ENCODE measurements around the gene CAPN15. TPM values are rescaled to one million over a fixed set of nuclear protein-coding genes. Genes with fewer than 3 reads are reported as not detected.
"Not testable (repeated sequence)": the region's sequence is repeated elsewhere in the genome, so short reads cannot be mapped to it uniquely, and the experiment has no call there.

CAPN15 gene
- total RNA-seq, 1 donor from 2014 or later = 39.9 TPM

DNA sequence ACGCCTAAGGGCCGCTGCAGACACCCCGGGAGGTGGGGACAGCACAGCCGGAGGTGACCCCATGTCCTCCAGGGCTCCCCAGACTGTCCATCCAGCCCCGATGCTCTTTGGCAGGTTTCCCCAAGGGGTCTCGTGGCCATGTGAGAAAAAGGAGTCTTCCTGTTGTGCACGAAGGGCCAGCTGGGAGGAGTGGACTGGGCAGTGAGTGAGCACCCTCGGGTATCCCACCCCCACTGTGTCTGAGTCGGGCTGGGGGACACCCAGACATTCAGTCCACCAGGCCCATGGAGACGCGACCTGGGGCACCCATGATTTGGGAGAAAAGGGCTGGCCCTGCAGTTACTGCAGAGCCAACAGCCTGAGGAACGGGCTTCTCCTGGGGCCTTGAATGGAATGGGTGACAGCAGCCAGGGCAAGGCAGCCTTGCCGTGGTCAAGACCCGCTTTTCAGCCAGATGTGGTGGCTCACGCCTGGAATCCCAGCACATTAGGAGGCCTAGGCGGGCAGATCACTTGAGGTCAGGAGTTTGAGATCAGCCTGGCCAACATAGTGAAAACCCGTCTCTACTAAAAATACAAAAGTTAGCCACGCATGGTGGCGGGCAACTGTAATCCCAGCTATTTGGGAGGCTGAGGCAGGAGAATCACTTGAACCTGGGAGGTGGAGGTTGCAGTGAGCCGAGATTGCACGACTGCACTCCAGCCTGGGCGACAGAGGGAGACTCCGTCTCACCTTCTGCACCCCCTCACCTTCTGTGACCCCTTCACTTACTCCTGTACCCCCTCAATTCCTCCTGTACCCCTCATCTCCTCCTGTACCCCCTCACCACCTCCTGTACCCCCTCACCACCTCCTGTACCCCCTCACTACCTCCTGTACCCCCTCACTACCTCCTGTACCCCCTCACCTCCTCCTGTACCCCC lies 24.1 kb upstream of the CAPN15 start:
- peaks cover 10% of the 10 kb centered on the region for H3K36me3 Mint-ChIP-seq (ENCODE audit: unreplicated experiment)
- peaks cover 3% of the 10 kb centered on the region for H3K4me1 Mint-ChIP-seq (ENCODE audit: unreplicated experiment)
- no peaks in the 10 kb centered on the region for H3K27me3 Mint-ChIP-seq (ENCODE audit: unreplicated experiment)
- DNase-seq (ENCODE audit: extremely low spot score, unreplicated experiment) = no peak
- H3K4me3 Mint-ChIP-seq (ENCODE audit: unreplicated experiment) = no peak overlapping the region
- TF ChIP-seq, protein P1, sequence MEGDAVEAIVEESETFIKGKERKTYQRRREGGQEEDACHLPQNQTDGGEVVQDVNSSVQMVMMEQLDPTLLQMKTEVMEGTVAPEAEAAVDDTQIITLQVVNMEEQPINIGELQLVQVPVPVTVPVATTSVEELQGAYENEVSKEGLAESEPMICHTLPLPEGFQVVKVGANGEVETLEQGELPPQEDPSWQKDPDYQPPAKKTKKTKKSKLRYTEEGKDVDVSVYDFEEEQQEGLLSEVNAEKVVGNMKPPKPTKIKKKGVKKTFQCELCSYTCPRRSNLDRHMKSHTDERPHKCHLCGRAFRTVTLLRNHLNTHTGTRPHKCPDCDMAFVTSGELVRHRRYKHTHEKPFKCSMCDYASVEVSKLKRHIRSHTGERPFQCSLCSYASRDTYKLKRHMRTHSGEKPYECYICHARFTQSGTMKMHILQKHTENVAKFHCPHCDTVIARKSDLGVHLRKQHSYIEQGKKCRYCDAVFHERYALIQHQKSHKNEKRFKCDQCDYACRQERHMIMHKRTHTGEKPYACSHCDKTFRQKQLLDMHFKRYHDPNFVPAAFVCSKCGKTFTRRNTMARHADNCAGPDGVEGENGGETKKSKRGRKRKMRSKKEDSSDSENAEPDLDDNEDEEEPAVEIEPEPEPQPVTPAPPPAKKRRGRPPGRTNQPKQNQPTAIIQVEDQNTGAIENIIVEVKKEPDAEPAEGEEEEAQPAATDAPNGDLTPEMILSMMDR (IDR thresholded peaks at IDR 0.05) = no peak
- H3K27ac Mint-ChIP-seq (ENCODE audit: unreplicated experiment) = no peak overlapping the region
- no peaks in the 10 kb centered on the region for H3K9me3 Mint-ChIP-seq (ENCODE audit: unreplicated experiment)

DNA sequence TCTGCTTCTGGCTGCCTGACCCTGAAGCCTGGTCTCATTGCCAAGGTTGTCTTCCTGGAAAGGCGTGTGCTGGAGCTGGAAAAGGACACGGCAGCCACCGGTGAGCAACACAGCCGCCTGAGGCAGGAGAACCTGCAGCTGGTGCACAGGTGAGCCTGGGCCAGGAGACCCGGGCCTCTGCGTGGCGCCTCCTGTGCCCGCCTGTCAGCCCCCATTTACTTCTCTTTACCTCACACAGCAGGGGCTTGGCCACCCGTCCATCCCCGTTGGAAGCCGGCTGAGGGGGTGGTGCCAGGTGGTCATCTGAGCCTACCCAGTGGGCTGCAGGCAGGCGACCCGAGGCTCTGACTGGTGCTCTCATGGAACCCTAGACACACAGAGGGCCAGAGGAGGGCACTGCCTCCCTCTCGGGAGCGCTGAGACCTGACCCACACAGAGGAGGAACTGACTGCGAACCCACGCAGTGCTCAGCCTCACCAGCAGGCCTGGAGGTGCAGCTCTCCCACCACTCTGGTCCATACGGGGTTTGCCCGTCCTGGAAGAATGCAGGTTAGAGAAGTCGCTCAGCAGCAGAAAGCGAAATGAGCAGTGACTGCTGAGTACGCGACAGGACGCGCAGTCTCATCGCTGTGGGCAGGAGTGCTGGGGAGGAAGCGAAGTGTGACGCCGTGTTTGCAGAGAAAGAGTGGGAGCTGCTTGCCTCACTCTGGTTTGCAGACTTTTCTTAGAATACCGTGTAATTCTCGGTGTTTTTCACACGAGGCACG lies 21.9 kb upstream of the CAPN15 start:
- TF ChIP-seq, protein P1 (IDR thresholded peaks at IDR 0.05) = no peak
- no peak for DNase-seq (ENCODE audit: extremely low spot score, unreplicated experiment)
- H3K4me3 Mint-ChIP-seq (ENCODE audit: unreplicated experiment) = no peak overlapping the region
- H3K9me3 Mint-ChIP-seq (ENCODE audit: unreplicated experiment) = no peaks in the 10 kb centered on the region
- peaks cover 9% of the 10 kb centered on the region for H3K4me1 Mint-ChIP-seq (ENCODE audit: unreplicated experiment)
- H3K27ac Mint-ChIP-seq (ENCODE audit: unreplicated experiment) = no peak overlapping the region
- H3K27me3 Mint-ChIP-seq (ENCODE audit: unreplicated experiment) = no peaks in the 10 kb centered on the region
- peaks cover 18% of the 10 kb centered on the region for H3K36me3 Mint-ChIP-seq (ENCODE audit: unreplicated experiment)

DNA sequence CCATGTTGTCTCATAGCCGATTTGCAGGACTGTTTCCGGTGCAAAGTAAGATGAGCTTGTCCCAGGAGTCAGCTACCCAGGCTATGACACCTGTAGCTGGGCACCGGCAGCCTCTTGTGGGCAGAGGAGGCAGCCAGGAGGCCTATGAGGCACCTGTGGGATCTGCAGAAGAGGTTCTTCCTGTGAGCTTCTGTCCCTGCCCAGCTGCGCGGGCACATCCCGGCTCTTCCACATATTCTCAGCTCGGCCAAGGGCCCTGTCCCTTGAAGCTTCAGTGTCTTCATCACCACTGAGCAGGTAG lies 21.3 kb upstream of the CAPN15 start:
- Mint-ChIP-seq H3K4me1 (ENCODE audit: unreplicated experiment) (peaks cover 9% of the 10 kb centered on the region), H3K4me3 (ENCODE audit: unreplicated experiment) (no peak overlapping the region), H3K27ac (ENCODE audit: unreplicated experiment) (no peak overlapping the region), H3K27me3 (ENCODE audit: unreplicated experiment) (no peaks in the 10 kb centered on the region), H3K36me3 (ENCODE audit: unreplicated experiment) (peaks cover 18% of the 10 kb centered on the region), H3K9me3 (ENCODE audit: unreplicated experiment) (no peaks in the 10 kb centered on the region)
- TF ChIP-seq, protein P1 (IDR thresholded peaks at IDR 0.05) = no peak
- no peak for DNase-seq (ENCODE audit: extremely low spot score, unreplicated experiment)

DNA sequence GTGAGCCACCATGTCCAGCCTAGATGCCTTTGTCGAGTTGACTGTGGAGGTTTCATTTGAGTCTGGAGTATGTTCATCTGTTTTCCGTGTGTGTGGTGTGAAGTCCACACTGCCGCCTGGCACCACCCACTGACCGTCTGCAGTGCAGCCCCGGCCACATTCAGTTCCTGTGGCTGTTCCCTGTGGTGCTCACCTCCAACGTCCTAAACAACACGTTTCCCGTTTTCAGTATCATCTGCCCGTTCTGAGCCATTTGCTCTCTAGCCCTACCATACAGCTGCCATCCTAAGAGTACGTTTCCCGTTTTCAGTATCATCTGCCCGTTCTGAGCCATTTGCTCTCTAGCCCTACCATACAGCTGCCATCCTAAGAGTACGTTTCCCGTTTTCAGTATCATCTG lies 20.0 kb upstream of the CAPN15 start:
- DNase-seq (ENCODE audit: extremely low spot score, unreplicated experiment); H3K4me1 Mint-ChIP-seq (ENCODE audit: unreplicated experiment); H3K27me3 Mint-ChIP-seq (ENCODE audit: unreplicated experiment); H3K4me3 Mint-ChIP-seq (ENCODE audit: unreplicated experiment); H3K9me3 Mint-ChIP-seq (ENCODE audit: unreplicated experiment): not testable (repeated sequence)
- Mint-ChIP-seq H3K27ac (ENCODE audit: unreplicated experiment) (peak overlapping the region; percentile 50), H3K36me3 (ENCODE audit: unreplicated experiment) (peaks cover 18% of the 10 kb centered on the region)

DNA sequence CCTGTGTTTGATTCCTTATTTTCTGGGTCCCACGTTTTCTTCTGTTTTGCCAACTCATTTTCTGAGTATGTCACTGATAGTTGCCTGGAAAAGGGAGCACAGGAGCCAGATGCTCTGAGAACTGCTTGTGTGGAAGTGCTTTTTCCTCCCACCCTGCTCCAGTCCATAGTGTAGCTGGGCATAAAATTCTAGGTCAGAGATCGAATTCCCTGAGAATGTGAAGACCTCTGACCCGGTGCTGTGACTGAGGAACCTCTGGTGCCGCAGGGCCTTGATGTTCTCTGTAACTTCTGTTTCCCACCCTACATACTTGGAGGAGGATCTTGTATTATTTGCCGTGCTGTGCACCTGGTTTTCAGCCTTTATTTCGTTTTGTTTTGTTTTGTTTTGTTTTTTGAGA lies 19.5 kb upstream of the CAPN15 start:
- TF ChIP-seq, protein P1 (IDR thresholded peaks at IDR 0.05) = no peak
- Mint-ChIP-seq H3K27ac (ENCODE audit: unreplicated experiment) (peak overlapping the region; percentile 50), H3K4me3 (ENCODE audit: unreplicated experiment) (no peak overlapping the region), H3K9me3 (ENCODE audit: unreplicated experiment) (no peaks in the 10 kb centered on the region), H3K27me3 (ENCODE audit: unreplicated experiment) (no peaks in the 10 kb centered on the region), H3K4me1 (ENCODE audit: unreplicated experiment) (peaks cover 9% of the 10 kb centered on the region), H3K36me3 (ENCODE audit: unreplicated experiment) (peaks cover 18% of the 10 kb centered on the region)
- no peak for DNase-seq (ENCODE audit: extremely low spot score, unreplicated experiment)
